GM18519 (cell line): ENCODE results near the gene OR13C8.

Source experiments
- ATAC-seq: cut with Tn5 transposase; IDR thresholded peaks from one replicate; pipeline ENCODE4 v1.9.1; 2021; ENCODE audit warnings: mild to moderate bottlenecking, moderate library complexity; ENCODE audit not compliant: unreplicated experiment, low FRiP score

The OR13C8 gene

GRCh38 chr9:104608336-104608735 is 39.4 kb downstream of the OR13C8 start:
- ATAC-seq, result no peak

- no peak for ATAC-seq
Observed at GRCh38 chr9:104611213-104611612, 42.2 kb downstream of the OR13C8 start.

GRCh38 chr9:104617418-104617817 is 48.5 kb downstream of the OR13C8 start:
- ATAC-seq, result no peak

- no peak for ATAC-seq
Observed at GRCh38 chr9:104618104-104618503, 49.1 kb downstream of the OR13C8 start, which contains the start of gene OR13C9. Gene OR13C9 (minus strand): TSS chr9:104618204. CDS start chr9:104618204, 0 bp downstream.
